Neuronal stem cell (in vitro differentiated cells): Measurements from ENCODE around the gene ADPRHL1.

Experiments
- DNase-seq: peaks from one replicate; pipeline ENCODE4 v3.0.0-alpha.2; 2013; ENCODE audit warnings: low spot score
- H2AFZ ChIP-seq: one replicate; pipeline ENCODE4 v1.6.1; 2013; ENCODE audit warnings: mild to moderate bottlenecking, low read length, inconsistent platforms
- H2AK5ac ChIP-seq: 2 replicates; pipeline ENCODE4 v1.6.1; 2013; ENCODE audit warnings: low read depth, mild to moderate bottlenecking, inconsistent platforms, low read length, moderate library complexity, mixed read lengths
- H2BK120ac ChIP-seq: 2 replicates; pipeline ENCODE4 v1.6.1; 2013; ENCODE audit warnings: low read depth, mild to moderate bottlenecking, inconsistent platforms, low read length, moderate library complexity, mixed read lengths
- H2BK12ac ChIP-seq: one replicate; pipeline ENCODE4 v1.6.1; 2013; ENCODE audit warnings: low read length, inconsistent platforms
- H2BK15ac ChIP-seq: 2 replicates; pipeline ENCODE4 v1.6.1; 2013; ENCODE audit warnings: mild to moderate bottlenecking, low read length, inconsistent platforms, mixed read lengths
- H2BK5ac ChIP-seq: one replicate; pipeline ENCODE4 v1.6.1; 2013; ENCODE audit warnings: inconsistent platforms, mild to moderate bottlenecking, low read length, moderate library complexity
- H3K14ac ChIP-seq: one replicate; pipeline ENCODE4 v1.6.1; 2013; ENCODE audit warnings: low read length, inconsistent platforms
- H3K18ac ChIP-seq: 2 replicates; pipeline ENCODE4 v1.6.1; 2013; ENCODE audit warnings: low read length, inconsistent platforms
- H3K23ac ChIP-seq: 2 replicates; pipeline ENCODE4 v1.6.1; 2013; ENCODE audit warnings: low read depth, mild to moderate bottlenecking, mixed read lengths, low read length, inconsistent platforms; ENCODE audit not compliant: poor library complexity
- H3K27ac ChIP-seq: replicated peaks from 3 replicates; pipeline ENCODE4 v1.5.1; 2013; ENCODE audit warnings: low read length, inconsistent platforms
- H3K27me3 ChIP-seq, 3 experiments: 2 replicates each; pipeline ENCODE4 v1.6.1; 2013; ENCODE audit warnings: low read length in 3 of 3, mild to moderate bottlenecking in 2 of 3, inconsistent platforms in 1 of 3, low read depth in 1 of 3, mixed read lengths in 1 of 3, moderate library complexity in 1 of 3; ENCODE audit not compliant: control insufficient read depth in 3 of 3, insufficient read depth in 3 of 3
- H3K36me3 ChIP-seq, 2 donors: replicated peaks in 1 of 2; 2 replicates each; pipeline ENCODE4 v1.6.1; 2013; ENCODE audit warnings: low read length in 2 of 2; ENCODE audit not compliant: control insufficient read depth in 2 of 2, insufficient read depth in 2 of 2
- H3K4ac ChIP-seq: 2 replicates; pipeline ENCODE4 v1.6.1; 2013; ENCODE audit warnings: inconsistent platforms, mild to moderate bottlenecking, low read length, moderate library complexity
- H3K4me1 ChIP-seq, 2 donors: 1 replicate in 1 of 2; 2 replicates in 1 of 2; pipeline ENCODE4 v1.6.1; 2013; ENCODE audit warnings: low read length in 2 of 2, low read depth in 1 of 2; ENCODE audit not compliant: control insufficient read depth in 2 of 2, insufficient read depth in 1 of 2
- H3K4me2 ChIP-seq: one replicate; pipeline ENCODE4 v1.6.1; 2013; ENCODE audit warnings: mild to moderate bottlenecking, low read length, inconsistent platforms; ENCODE audit not compliant: insufficient read depth, poor library complexity, severe bottlenecking
- H3K4me3 ChIP-seq, 2 donors: 2 replicates each; pipeline ENCODE4 v1.5.1; 2013; ENCODE audit warnings: low read length in 2 of 2, mild to moderate bottlenecking in 2 of 2, inconsistent platforms in 1 of 2, moderate library complexity in 1 of 2
- H3K79me1 ChIP-seq: one replicate; pipeline ENCODE4 v1.6.1; 2013; ENCODE audit warnings: low read depth, mild to moderate bottlenecking, inconsistent platforms, low read length, moderate library complexity
- H3K9ac ChIP-seq: one replicate; pipeline ENCODE4 v1.6.1; 2013; ENCODE audit warnings: mild to moderate bottlenecking, low read depth, low read length, inconsistent platforms; ENCODE audit not compliant: poor library complexity
- H3K9me3 ChIP-seq, 2 donors: replicated peaks in 1 of 2; 2 replicates each; pipeline versions ENCODE3 to v1.6.1; 2013; ENCODE audit warnings: low read length in 2 of 2, mild to moderate bottlenecking in 2 of 2, inconsistent platforms in 1 of 2, low read depth in 1 of 2, mixed read lengths in 1 of 2, moderate library complexity in 1 of 2; ENCODE audit not compliant: control insufficient read depth in 2 of 2, insufficient read depth in 1 of 2
- H4K8ac ChIP-seq: one replicate; pipeline ENCODE4 v1.6.1; 2013; ENCODE audit warnings: low read depth, mild to moderate bottlenecking, inconsistent platforms, low read length, moderate library complexity
- H4K91ac ChIP-seq: one replicate; pipeline ENCODE4 v1.6.1; 2013; ENCODE audit warnings: low read length, low read depth, mild to moderate bottlenecking, inconsistent platforms; ENCODE audit not compliant: poor library complexity
- WGBS, 2 donors: extraction: QIAGEN DNeasy Blood & Tissue Kit; methylation state at CpG; one replicate each; pipeline ENCODE4 v1.1.7; 2013; ENCODE audit warnings: missing lambda C conversion rate in 2 of 2, mixed read lengths in 1 of 2; ENCODE audit not compliant: insufficient read length in 2 of 2, insufficient replicate concordance in 1 of 2; ENCODE audit errors: extremely low coverage in 2 of 2; 5-methylcytosine and 5-hydroxymethylcytosine counted together

ADPRHL1 gene

GRCh38 chr13:113405481-113406300 lies 47.6 kb downstream of the ADPRHL1 start:
- peak overlapping the region; percentile 89 for H3K18ac ChIP-seq
- peak overlapping the region; percentile 57 for H2BK5ac ChIP-seq
- H3K9ac ChIP-seq = no peak overlapping the region
- peak overlapping the region; percentile 23 for H3K4ac ChIP-seq
- WGBS, 2 donors = no CpG with 5 or more reads among the region's 38 CpGs
- H3K23ac ChIP-seq = no peak overlapping the region
- H2BK15ac ChIP-seq = peak overlapping the region; percentile 89
- H3K36me3 ChIP-seq = no peaks in the 10 kb centered on the region
- no peak overlapping the region for H3K27ac ChIP-seq
- no peak overlapping the region for H2BK12ac ChIP-seq
- peaks cover 0 to 2% of the 10 kb centered on the region in 2 donors for H3K9me3 ChIP-seq
- H3K27me3 ChIP-seq = no peaks in the 10 kb centered on the region
- no peak overlapping the region for H3K4me3 ChIP-seq
- peaks cover 4% of the 10 kb centered on the region for H3K79me1 ChIP-seq
- H4K8ac ChIP-seq = no peak overlapping the region
- H3K4me2 ChIP-seq = no peak overlapping the region
- peak overlapping the region; percentile 72 for H2BK120ac ChIP-seq
- peak overlapping the region; percentile 25 for H2AFZ ChIP-seq
- peak overlapping the region; percentile 27 for H3K14ac ChIP-seq
- peak overlapping the region; percentile 96 for H2AK5ac ChIP-seq
- no peak overlapping the region for H4K91ac ChIP-seq
- peaks cover 0 to 3% of the 10 kb centered on the region in 2 donors for H3K4me1 ChIP-seq
- no peak for DNase-seq

GRCh38 chr13:113404723-113405471 lies 48.4 kb downstream of the ADPRHL1 start:
- Histone ChIP-seq H3K36me3 (no peaks in the 10 kb centered on the region), H3K27me3 (no peaks in the 10 kb centered on the region)
- DNase-seq = no peak

GRCh38 chr13:113404366-113404722 lies 48.9 kb downstream of the ADPRHL1 start:
- Histone ChIP-seq H3K23ac (no peak overlapping the region), H3K4me2 (no peak overlapping the region), H2BK5ac (no peak overlapping the region), H2AK5ac (peak overlapping the region; percentile 19), H3K9me3 (no peaks in the 10 kb centered on the region), H2BK12ac (peak overlapping the region; percentile 10), H2BK120ac (no peak overlapping the region), H4K8ac (no peak overlapping the region), H2BK15ac (peak overlapping the region; percentile 89), H3K14ac (peak overlapping the region; percentile 71), H3K27ac (no peak overlapping the region), H3K27me3 (no peaks in the 10 kb centered on the region), H3K79me1 (peaks cover 4% of the 10 kb centered on the region), H3K9ac (no peak overlapping the region), H3K36me3 (no peaks in the 10 kb centered on the region), H2AFZ (no peak overlapping the region), H3K4me3 (no peak overlapping the region), H3K4me1 (peaks cover 0 to 2% of the 10 kb centered on the region in 2 donors), H3K18ac (no peak overlapping the region), H3K4ac (no peak overlapping the region), H4K91ac (no peak overlapping the region)
- no peak for DNase-seq
- no CpG with 5 or more reads among the region's 2 CpGs for WGBS, 2 donors

More at GRCh38 chr13:113404723-113405471, 48.4 kb downstream of the ADPRHL1 start:
- H3K18ac ChIP-seq = peak overlapping the region; percentile 70
- no peak overlapping the region for H3K4me3 ChIP-seq
- peak overlapping the region; percentile 22 for H2BK12ac ChIP-seq
- H3K79me1 ChIP-seq = peaks cover 4% of the 10 kb centered on the region
- H3K27ac ChIP-seq = no peak overlapping the region
- H2BK120ac ChIP-seq = no peak overlapping the region
- peaks cover 0 to 1% of the 10 kb centered on the region in 2 donors for H3K4me1 ChIP-seq
- no peak overlapping the region for H2BK5ac ChIP-seq
- no peak overlapping the region for H3K23ac ChIP-seq
- peak overlapping the region; percentile 37 for H2AK5ac ChIP-seq
- peak overlapping the region; percentile 89 for H2BK15ac ChIP-seq
- no peak overlapping the region for H3K4ac ChIP-seq
- no peak overlapping the region for H2AFZ ChIP-seq
- H3K9me3 ChIP-seq = peaks cover 0 to under 1% of the 10 kb centered on the region in 2 donors
- no CpG with 5 or more reads among the region's 34 CpGs for WGBS, 2 donors
- H3K14ac ChIP-seq = peak overlapping the region; percentile 71
- no peak overlapping the region for H4K8ac ChIP-seq
- H3K9ac ChIP-seq = no peak overlapping the region
- no peak overlapping the region for H4K91ac ChIP-seq
- H3K4me2 ChIP-seq = no peak overlapping the region
